Liver (tissue), 9 donors: ENCODE measurements around the gene UGT1A10. TPM values are rescaled to one million over a fixed set of nuclear protein-coding genes. Genes with fewer than 3 reads are reported as not detected.

Experiments
- DNase-seq: peaks from one replicate; pipeline ENCODE4 v3.0.0-alpha.2; 2017; ENCODE audit warnings: low spot score
- H3K27ac ChIP-seq, 2 donors: one replicate each; pipeline ENCODE4 v1.7.0; 2013; ENCODE audit warnings: inconsistent platforms in 2 of 2, low read length in 2 of 2, control low read depth in 1 of 2, low read depth in 1 of 2, mild to moderate bottlenecking in 1 of 2
- H3K27me3 ChIP-seq, 4 donors: one replicate each; pipeline versions ENCODE4 v1.6.1 to v1.7.0; 2013; ENCODE audit warnings: low read length in 3 of 4, inconsistent platforms in 1 of 4, mild to moderate bottlenecking in 1 of 4, moderate library complexity in 1 of 4; ENCODE audit not compliant: control insufficient read depth in 4 of 4, insufficient read depth in 4 of 4
- H3K36me3 ChIP-seq, 4 donors: one replicate each; pipeline versions ENCODE4 v1.6.1 to v1.7.0; 2013; ENCODE audit warnings: low read length in 3 of 4, mild to moderate bottlenecking in 3 of 4, low read depth in 1 of 4, moderate library complexity in 1 of 4; ENCODE audit not compliant: control insufficient read depth in 4 of 4, insufficient read depth in 3 of 4
- H3K4me1 ChIP-seq, 4 donors: one replicate each; pipeline versions ENCODE4 v1.6.1 to v1.7.0; 2013; ENCODE audit warnings: low read length in 3 of 4, mild to moderate bottlenecking in 3 of 4, moderate library complexity in 1 of 4; ENCODE audit not compliant: control insufficient read depth in 4 of 4, insufficient read depth in 4 of 4
- H3K4me3 ChIP-seq, 3 donors: one replicate each; pipeline versions ENCODE4 v1.6.1 to v1.7.0; 2013; ENCODE audit warnings: low read length in 3 of 3, control low read depth in 1 of 3, low read depth in 1 of 3, mild to moderate bottlenecking in 1 of 3
- H3K9ac ChIP-seq, 2 donors: one replicate each; pipeline ENCODE4 v1.7.0; 2013; ENCODE audit warnings: low read length in 2 of 2, mild to moderate bottlenecking in 2 of 2, moderate library complexity in 2 of 2, control low read depth in 1 of 2, low read depth in 1 of 2
- H3K9me3 ChIP-seq, 4 donors: one replicate each; pipeline versions ENCODE4 v1.6.1 to v1.7.0; 2013; ENCODE audit warnings: low read length in 3 of 4; ENCODE audit not compliant: control insufficient read depth in 4 of 4
- EGR1 ChIP-seq, 2 donors: IDR thresholded peaks; 2 replicates each; pipeline ENCODE4 v1.6.1; 2016 to 2018; ENCODE audit warnings: antibody characterized with exemption in 2 of 2, low read depth in 2 of 2
- FOXA1 ChIP-seq: IDR thresholded peaks from 2 replicates; pipeline ENCODE4 v1.6.1; 2016; ENCODE audit warnings: antibody characterized with exemption
- FOXA2 ChIP-seq: IDR thresholded peaks from 2 replicates; pipeline ENCODE4 v1.6.1; 2016; ENCODE audit warnings: antibody characterized with exemption
- GABPA ChIP-seq, 2 donors: IDR thresholded peaks in 1 of 2; conservative IDR thresholded peaks in 1 of 2; 2 replicates each; pipeline ENCODE4 v1.6.1; 2016; ENCODE audit warnings: antibody characterized with exemption in 2 of 2, mild to moderate bottlenecking in 1 of 2, moderate library complexity in 1 of 2
- HNF4A ChIP-seq, 2 donors: conservative IDR thresholded peaks; 2 replicates each; pipeline ENCODE4 v1.6.1; 2016; ENCODE audit warnings: antibody characterized with exemption in 2 of 2, mild to moderate bottlenecking in 2 of 2
- HNF4G ChIP-seq: IDR thresholded peaks from 2 replicates; pipeline ENCODE4 v1.6.1; 2016; ENCODE audit warnings: antibody characterized with exemption
- JUND ChIP-seq, 2 donors: IDR thresholded peaks; 2 replicates each; pipeline ENCODE4 v1.6.1; 2016; ENCODE audit warnings: antibody characterized with exemption in 2 of 2
- NR2F2 ChIP-seq: IDR thresholded peaks from 2 replicates; pipeline ENCODE4 v1.6.1; 2016; ENCODE audit warnings: antibody characterized with exemption
- RAD21 ChIP-seq, 2 donors: IDR thresholded peaks; 2 replicates each; pipeline ENCODE4 v1.6.1; 2016; ENCODE audit warnings: antibody characterized with exemption in 2 of 2, mild to moderate bottlenecking in 2 of 2
- RXRA ChIP-seq, 2 donors: IDR thresholded peaks; 2 replicates each; pipeline ENCODE4 v1.6.1; 2017 to 2018; ENCODE audit warnings: antibody characterized with exemption in 2 of 2, mild to moderate bottlenecking in 1 of 2
- SP1 ChIP-seq: IDR thresholded peaks from 2 replicates; pipeline ENCODE4 v1.6.1; 2018; ENCODE audit warnings: antibody characterized with exemption, mild to moderate bottlenecking
- TAF1 ChIP-seq: conservative IDR thresholded peaks from 2 replicates; pipeline ENCODE4 v1.6.1; 2016; ENCODE audit warnings: antibody characterized with exemption, mild to moderate bottlenecking
- YY1 ChIP-seq: IDR thresholded peaks from 2 replicates; pipeline ENCODE4 v1.6.1; 2016; ENCODE audit warnings: antibody characterized with exemption, mild to moderate bottlenecking
- WGBS: extraction: QIAGEN DNeasy Blood & Tissue Kit; methylation state at CpG from one replicate; pipeline ENCODE4 v1.1.7; 2013; 5-methylcytosine and 5-hydroxymethylcytosine counted together
- polyA plus RNA-seq, 2 donors: library from polyadenylated mRNA; stranded (reverse) in 1 of 2; unstranded in 1 of 2; fragments of 200-250 nt in 1 of 2; fragments of >200 nt in 1 of 2; fragmentation: Nextera tagmentation in 1 of 2; extraction: Ambion mirVana in 1 of 2; gene quantifications; one replicate each; pipeline versions ENCODE4 v1.2.1 to v1.2.3, GENCODE V29; 2013 to 2015
- total RNA-seq, 2 donors: library from RNA; depleted of rRNA; stranded (reverse); fragments of >200 nt; gene quantifications; one replicate each; pipeline ENCODE4 v1.2.3, GENCODE V29; 2014
- TF ChIP-seq, protein P1 (sequence below): IDR thresholded peaks from 2 replicates; pipeline ENCODE4 v1.6.1; 2016; ENCODE audit warnings: antibody characterized with exemption
- TF ChIP-seq, protein P2 (sequence below): IDR thresholded peaks from 2 replicates; pipeline ENCODE4 v1.6.1; 2016; ENCODE audit warnings: antibody characterized with exemption, mild to moderate bottlenecking
- TF ChIP-seq, protein P3 (sequence below): IDR thresholded peaks from 2 replicates; pipeline ENCODE4 v1.6.1; 2016; ENCODE audit warnings: antibody characterized with exemption
- TF ChIP-seq, protein P4 (sequence below): fragments of 150-350 bp; IDR thresholded peaks from 2 replicates; pipeline ENCODE4 v1.5.1; 2017; ENCODE audit warnings: improper control_type of control experiment, low read depth, low read length; ENCODE audit not compliant: missing input control
- TF ChIP-seq, protein P5 (sequence below): IDR thresholded peaks from 2 replicates; pipeline ENCODE4 v1.6.1; 2016; ENCODE audit warnings: antibody characterized with exemption
- donor health status: healthy.
- donor health status: healthy.
- donor health status: healthy.
- donor health status: healthy.
- donor health status: healthy.

Gene UGT1A10
- total and polyA plus RNA-seq, 4 donors: 0.08 TPM; not detected in 2

DNA sequence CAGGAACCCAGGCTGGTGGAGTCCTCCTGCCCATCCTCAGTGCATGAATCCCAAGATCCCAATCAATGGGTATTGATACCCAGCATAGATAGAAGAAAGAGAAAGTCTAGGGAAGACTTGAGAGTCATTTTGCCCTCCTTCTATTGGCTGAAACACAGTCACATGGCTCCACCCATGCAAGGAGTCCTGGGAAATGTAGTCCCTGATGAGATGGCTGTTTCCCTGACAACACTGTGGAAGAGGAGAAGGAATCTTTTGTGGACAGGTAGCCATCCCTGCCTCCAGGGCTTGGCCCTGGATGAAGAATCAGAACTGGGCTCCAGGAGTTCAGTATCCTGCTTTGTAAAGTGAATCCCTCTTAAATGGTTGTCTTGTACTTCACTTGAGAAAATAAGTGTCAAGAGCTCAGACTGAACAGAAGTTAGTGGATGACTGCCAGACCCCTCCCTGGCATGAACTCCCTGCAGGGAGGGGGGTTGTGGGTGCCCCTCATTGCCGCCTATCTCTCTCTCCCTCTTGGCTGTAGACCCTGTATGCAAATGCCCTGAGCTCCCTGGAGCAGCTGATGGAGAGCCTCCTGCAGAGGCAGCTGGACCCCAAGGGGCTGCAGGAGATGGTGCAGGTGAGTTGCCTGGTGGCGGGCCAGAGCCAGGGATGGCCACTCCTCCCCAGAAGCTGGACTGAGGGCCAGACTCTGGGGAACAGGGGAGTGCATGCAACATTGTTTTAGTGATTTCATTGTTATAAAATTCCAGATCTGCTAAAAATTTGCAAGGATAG is 178.0 kb downstream of the UGT1A10 start:
- WGBS: 87% methylated on average over 2 of the region's 2 CpGs
- Histone ChIP-seq H3K27ac (no peak overlapping the region), H3K4me1 (peaks cover 0 to 9% (median 4%) of the 10 kb centered on the region in 4 donors), H3K27me3 (no peaks in the 10 kb centered on the region), H3K4me3 (no peak overlapping the region), H3K9me3 (no peaks in the 10 kb centered on the region), H3K9ac (no peak overlapping the region), H3K36me3 (no peaks in the 10 kb centered on the region)
- DNase-seq: no peak
- TF ChIP-seq FOXA1 (no peak), YY1 (no peak), HNF4G (no peak), JUND (IDR thresholded peaks at IDR 0.05) (no peak), RXRA (IDR thresholded peaks at IDR 0.05) (no peak), GABPA (IDR thresholded peaks at IDR 0.05 in 1 of 2, conservative IDR thresholded peaks at IDR 0.05 in 1 of 2) (no peak)
- TF ChIP-seq, protein P1, sequence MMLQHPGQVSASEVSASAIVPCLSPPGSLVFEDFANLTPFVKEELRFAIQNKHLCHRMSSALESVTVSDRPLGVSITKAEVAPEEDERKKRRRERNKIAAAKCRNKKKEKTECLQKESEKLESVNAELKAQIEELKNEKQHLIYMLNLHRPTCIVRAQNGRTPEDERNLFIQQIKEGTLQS: no peak

DNA sequence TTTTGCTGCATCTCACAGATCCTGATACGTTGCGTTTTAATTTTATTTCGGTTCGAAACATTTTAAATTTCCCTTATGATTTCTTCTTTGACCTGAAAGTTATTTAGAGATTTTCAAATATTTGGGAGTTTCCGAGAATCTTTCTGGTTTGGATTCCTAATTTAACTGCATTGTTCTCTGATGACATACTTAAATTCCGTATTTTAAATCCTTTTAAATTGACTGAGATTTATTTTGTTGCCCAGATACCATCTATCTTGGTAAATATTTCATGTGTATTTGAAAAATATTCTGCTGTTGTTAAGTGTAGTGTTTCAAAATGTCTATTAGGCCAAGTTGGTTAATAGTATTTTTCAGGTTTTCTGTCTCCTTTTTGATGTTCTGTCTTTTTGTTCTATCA is 179.6 kb downstream of the UGT1A10 start:
- Histone ChIP-seq H3K9ac (no peak overlapping the region), H3K4me3 (no peak overlapping the region), H3K4me1 (peaks cover 0 to 9% (median 4%) of the 10 kb centered on the region in 4 donors), H3K27me3 (no peaks in the 10 kb centered on the region), H3K36me3 (no peaks in the 10 kb centered on the region), H3K9me3 (no peaks in the 10 kb centered on the region), H3K27ac (no peak overlapping the region)
- no peak for DNase-seq
- 85% methylated on average over 6 of the region's 6 CpGs for WGBS
- TF ChIP-seq, protein P2, sequence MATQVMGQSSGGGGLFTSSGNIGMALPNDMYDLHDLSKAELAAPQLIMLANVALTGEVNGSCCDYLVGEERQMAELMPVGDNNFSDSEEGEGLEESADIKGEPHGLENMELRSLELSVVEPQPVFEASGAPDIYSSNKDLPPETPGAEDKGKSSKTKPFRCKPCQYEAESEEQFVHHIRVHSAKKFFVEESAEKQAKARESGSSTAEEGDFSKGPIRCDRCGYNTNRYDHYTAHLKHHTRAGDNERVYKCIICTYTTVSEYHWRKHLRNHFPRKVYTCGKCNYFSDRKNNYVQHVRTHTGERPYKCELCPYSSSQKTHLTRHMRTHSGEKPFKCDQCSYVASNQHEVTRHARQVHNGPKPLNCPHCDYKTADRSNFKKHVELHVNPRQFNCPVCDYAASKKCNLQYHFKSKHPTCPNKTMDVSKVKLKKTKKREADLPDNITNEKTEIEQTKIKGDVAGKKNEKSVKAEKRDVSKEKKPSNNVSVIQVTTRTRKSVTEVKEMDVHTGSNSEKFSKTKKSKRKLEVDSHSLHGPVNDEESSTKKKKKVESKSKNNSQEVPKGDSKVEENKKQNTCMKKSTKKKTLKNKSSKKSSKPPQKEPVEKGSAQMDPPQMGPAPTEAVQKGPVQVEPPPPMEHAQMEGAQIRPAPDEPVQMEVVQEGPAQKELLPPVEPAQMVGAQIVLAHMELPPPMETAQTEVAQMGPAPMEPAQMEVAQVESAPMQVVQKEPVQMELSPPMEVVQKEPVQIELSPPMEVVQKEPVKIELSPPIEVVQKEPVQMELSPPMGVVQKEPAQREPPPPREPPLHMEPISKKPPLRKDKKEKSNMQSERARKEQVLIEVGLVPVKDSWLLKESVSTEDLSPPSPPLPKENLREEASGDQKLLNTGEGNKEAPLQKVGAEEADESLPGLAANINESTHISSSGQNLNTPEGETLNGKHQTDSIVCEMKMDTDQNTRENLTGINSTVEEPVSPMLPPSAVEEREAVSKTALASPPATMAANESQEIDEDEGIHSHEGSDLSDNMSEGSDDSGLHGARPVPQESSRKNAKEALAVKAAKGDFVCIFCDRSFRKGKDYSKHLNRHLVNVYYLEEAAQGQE: no peak
- TF ChIP-seq RXRA (IDR thresholded peaks at IDR 0.05) (no peak), JUND (IDR thresholded peaks at IDR 0.05) (no peak), HNF4G (no peak), GABPA (IDR thresholded peaks at IDR 0.05 in 1 of 2, conservative IDR thresholded peaks at IDR 0.05 in 1 of 2) (no peak), RAD21 (IDR thresholded peaks at IDR 0.05) (no peak), FOXA1 (no peak), EGR1 (IDR thresholded peaks at IDR 0.05; ENCODE audit: low read depth in 2 of 2) (no peak), NR2F2 (no peak), FOXA2 (no peak), TAF1 (no peak), YY1 (no peak), SP1 (no peak), HNF4A (conservative IDR thresholded peaks at IDR 0.05) (no peak)
- TF ChIP-seq, protein P1: no peak
- TF ChIP-seq, protein P3, sequence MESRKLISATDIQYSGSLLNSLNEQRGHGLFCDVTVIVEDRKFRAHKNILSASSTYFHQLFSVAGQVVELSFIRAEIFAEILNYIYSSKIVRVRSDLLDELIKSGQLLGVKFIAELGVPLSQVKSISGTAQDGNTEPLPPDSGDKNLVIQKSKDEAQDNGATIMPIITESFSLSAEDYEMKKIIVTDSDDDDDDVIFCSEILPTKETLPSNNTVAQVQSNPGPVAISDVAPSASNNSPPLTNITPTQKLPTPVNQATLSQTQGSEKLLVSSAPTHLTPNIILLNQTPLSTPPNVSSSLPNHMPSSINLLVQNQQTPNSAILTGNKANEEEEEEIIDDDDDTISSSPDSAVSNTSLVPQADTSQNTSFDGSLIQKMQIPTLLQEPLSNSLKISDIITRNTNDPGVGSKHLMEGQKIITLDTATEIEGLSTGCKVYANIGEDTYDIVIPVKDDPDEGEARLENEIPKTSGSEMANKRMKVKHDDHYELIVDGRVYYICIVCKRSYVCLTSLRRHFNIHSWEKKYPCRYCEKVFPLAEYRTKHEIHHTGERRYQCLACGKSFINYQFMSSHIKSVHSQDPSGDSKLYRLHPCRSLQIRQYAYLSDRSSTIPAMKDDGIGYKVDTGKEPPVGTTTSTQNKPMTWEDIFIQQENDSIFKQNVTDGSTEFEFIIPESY: no peak
- TF ChIP-seq, protein P4, sequence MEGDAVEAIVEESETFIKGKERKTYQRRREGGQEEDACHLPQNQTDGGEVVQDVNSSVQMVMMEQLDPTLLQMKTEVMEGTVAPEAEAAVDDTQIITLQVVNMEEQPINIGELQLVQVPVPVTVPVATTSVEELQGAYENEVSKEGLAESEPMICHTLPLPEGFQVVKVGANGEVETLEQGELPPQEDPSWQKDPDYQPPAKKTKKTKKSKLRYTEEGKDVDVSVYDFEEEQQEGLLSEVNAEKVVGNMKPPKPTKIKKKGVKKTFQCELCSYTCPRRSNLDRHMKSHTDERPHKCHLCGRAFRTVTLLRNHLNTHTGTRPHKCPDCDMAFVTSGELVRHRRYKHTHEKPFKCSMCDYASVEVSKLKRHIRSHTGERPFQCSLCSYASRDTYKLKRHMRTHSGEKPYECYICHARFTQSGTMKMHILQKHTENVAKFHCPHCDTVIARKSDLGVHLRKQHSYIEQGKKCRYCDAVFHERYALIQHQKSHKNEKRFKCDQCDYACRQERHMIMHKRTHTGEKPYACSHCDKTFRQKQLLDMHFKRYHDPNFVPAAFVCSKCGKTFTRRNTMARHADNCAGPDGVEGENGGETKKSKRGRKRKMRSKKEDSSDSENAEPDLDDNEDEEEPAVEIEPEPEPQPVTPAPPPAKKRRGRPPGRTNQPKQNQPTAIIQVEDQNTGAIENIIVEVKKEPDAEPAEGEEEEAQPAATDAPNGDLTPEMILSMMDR: no peak
- TF ChIP-seq, protein P5, sequence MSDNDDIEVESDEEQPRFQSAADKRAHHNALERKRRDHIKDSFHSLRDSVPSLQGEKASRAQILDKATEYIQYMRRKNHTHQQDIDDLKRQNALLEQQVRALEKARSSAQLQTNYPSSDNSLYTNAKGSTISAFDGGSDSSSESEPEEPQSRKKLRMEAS: no peak
